Thymus (tissue), 11 donors: ENCODE results near the gene ACSM2B. TPM values are rescaled to one million over a fixed set of nuclear protein-coding genes. Genes with fewer than 3 reads are reported as not detected.
"Not testable (repeated sequence)": the region's sequence is repeated elsewhere in the genome, so short reads cannot be mapped to it uniquely, and the experiment has no call there.

Experiments used
- DNase-seq, 9 donors: peaks; one replicate each; pipeline ENCODE4 v3.0.0-alpha.2; 2013; ENCODE audit warnings: low spot score in 9 of 9, low read depth in 6 of 9, missing footprints in 1 of 9
- H3K27ac ChIP-seq, 2 donors: one replicate each; pipeline ENCODE4 v1.5.1; 2013; ENCODE audit warnings: control low read depth in 1 of 2, low read depth in 1 of 2, low read length in 1 of 2, mild to moderate bottlenecking in 1 of 2, moderate library complexity in 1 of 2
- H3K27me3 ChIP-seq, 2 donors: one replicate each; pipeline ENCODE4 v1.5.1; 2013; ENCODE audit warnings: low read length in 1 of 2; ENCODE audit not compliant: control insufficient read depth in 2 of 2, insufficient read depth in 1 of 2
- H3K36me3 ChIP-seq, 2 donors: one replicate each; pipeline ENCODE4 v1.5.1; 2013; ENCODE audit warnings: low read length in 1 of 2, mild to moderate bottlenecking in 1 of 2, moderate library complexity in 1 of 2; ENCODE audit not compliant: control insufficient read depth in 2 of 2, insufficient read depth in 2 of 2
- H3K4me1 ChIP-seq, 2 donors: one replicate each; pipeline ENCODE4 v1.5.1; 2013; ENCODE audit warnings: low read length in 2 of 2; ENCODE audit not compliant: control insufficient read depth in 2 of 2, insufficient read depth in 2 of 2
- H3K4me3 ChIP-seq, 2 donors: one replicate each; pipeline ENCODE4 v1.5.1; 2013; ENCODE audit warnings: low read length in 2 of 2, control low read depth in 1 of 2, mild to moderate bottlenecking in 1 of 2
- H3K9me3 ChIP-seq, 2 donors: one replicate each; pipeline ENCODE4 v1.5.1; 2013; ENCODE audit warnings: low read length in 1 of 2, mild to moderate bottlenecking in 1 of 2; ENCODE audit not compliant: control insufficient read depth in 2 of 2, insufficient read depth in 1 of 2
- WGBS: extraction: QIAGEN DNeasy Blood & Tissue Kit; methylation state at CpG from one replicate; pipeline ENCODE4 v1.1.7; 2013; 5-methylcytosine and 5-hydroxymethylcytosine counted together
- polyA plus RNA-seq: library from polyadenylated mRNA; stranded (reverse); fragments of 200-250 nt; gene quantifications from one replicate; pipeline ENCODE4 v1.2.3, GENCODE V29; 2013
- total RNA-seq: library from RNA; stranded (reverse); fragments of 120-200 nt; gene quantifications from one replicate; pipeline ENCODE4 v1.2.4, GENCODE V29; 2013
- donor health status: healthy.

The ACSM2B gene
- total and polyA plus RNA-seq, 2 donors: 0.23 TPM; not detected in 1

GRCh38 chr16:20520103-20520502, 56.1 kb downstream of the ACSM2B start:
- WGBS: 84% methylated on average over 1 of the region's 1 CpG
- no peaks in the 10 kb centered on the region for H3K36me3 ChIP-seq
- DNase-seq: no peak
- H3K27me3 ChIP-seq: no peaks in the 10 kb centered on the region
- H3K9me3 ChIP-seq: no peaks in the 10 kb centered on the region
- H3K4me3 ChIP-seq: no peak overlapping the region
- no peaks in the 10 kb centered on the region for H3K4me1 ChIP-seq
- H3K27ac ChIP-seq: no peak overlapping the region

- Histone ChIP-seq H3K27ac (no peak overlapping the region), H3K36me3 (no peaks in the 10 kb centered on the region), H3K27me3 (no peaks in the 10 kb centered on the region), H3K9me3 (no peaks in the 10 kb centered on the region), H3K4me3 (no peak overlapping the region), H3K4me1 (no peaks in the 10 kb centered on the region)
- no peak for DNase-seq
- WGBS: 73% methylated on average over 3 of the region's 3 CpGs
Measured at GRCh38 chr16:20519231-20519630, 56.9 kb downstream of the ACSM2B start.

- WGBS: 64% methylated on average over 3 of the region's 3 CpGs
Measured at GRCh38 chr16:20517149-20517548, 59.0 kb downstream of the ACSM2B start.

GRCh38 chr16:20515688-20516090, 60.5 kb downstream of the ACSM2B start:
- no peaks in the 10 kb centered on the region for H3K27me3 ChIP-seq
- DNase-seq: no peak
- H3K4me1 ChIP-seq: no peaks in the 10 kb centered on the region
- no peaks in the 10 kb centered on the region for H3K9me3 ChIP-seq
- H3K27ac ChIP-seq: no peak overlapping the region
- H3K36me3 ChIP-seq: no peaks in the 10 kb centered on the region
- H3K4me3 ChIP-seq: no peak overlapping the region

More at GRCh38 chr16:20517149-20517548, 59.0 kb downstream of the ACSM2B start:
- no peaks in the 10 kb centered on the region for H3K27me3 ChIP-seq
- H3K27ac ChIP-seq: no peak overlapping the region
- H3K4me1 ChIP-seq: no peaks in the 10 kb centered on the region
- H3K4me3 ChIP-seq: no peak overlapping the region
- no peaks in the 10 kb centered on the region for H3K9me3 ChIP-seq
- DNase-seq: no peak
- H3K36me3 ChIP-seq: no peaks in the 10 kb centered on the region

- H3K27me3 ChIP-seq: no peaks in the 10 kb centered on the region
- DNase-seq: no peak
- 71% methylated on average over 1 of the region's 1 CpG for WGBS
- peaks cover 0 to 6% of the 10 kb centered on the region in 2 donors for H3K9me3 ChIP-seq
- no peaks in the 10 kb centered on the region for H3K4me1 ChIP-seq
- no peak overlapping the region for H3K4me3 ChIP-seq
- no peak overlapping the region for H3K27ac ChIP-seq
- H3K36me3 ChIP-seq: no peaks in the 10 kb centered on the region
Measured at GRCh38 chr16:20510323-20510722, 65.8 kb downstream of the ACSM2B start.

GRCh38 chr16:20507280-20507679, 68.9 kb downstream of the ACSM2B start:
- Histone ChIP-seq H3K4me1 (no peaks in the 10 kb centered on the region), H3K9me3 (peaks cover 0 to 11% of the 10 kb centered on the region in 2 donors), H3K27ac (no peak overlapping the region), H3K36me3 (no peaks in the 10 kb centered on the region), H3K4me3 (no peak overlapping the region), H3K27me3 (no peaks in the 10 kb centered on the region)
- no peak for DNase-seq
- 85% methylated on average over 2 of the region's 2 CpGs for WGBS

- WGBS: 84% methylated on average over 1 of the region's 1 CpG
- no peak for DNase-seq
- Histone ChIP-seq H3K27me3 (no peaks in the 10 kb centered on the region), H3K4me1 (no peaks in the 10 kb centered on the region), H3K36me3 (no peaks in the 10 kb centered on the region), H3K9me3 (peaks cover 0 to 11% of the 10 kb centered on the region in 2 donors), H3K27ac (no peak overlapping the region), H3K4me3 (no peak overlapping the region)
Measured at GRCh38 chr16:20504418-20504817, 71.7 kb downstream of the ACSM2B start.

- not testable (repeated sequence) for H3K27ac ChIP-seq, H3K4me3 ChIP-seq, H3K36me3 ChIP-seq, H3K27me3 ChIP-seq, H3K4me1 ChIP-seq, H3K9me3 ChIP-seq, DNase-seq
- no CpG with 5 or more reads among the region's 11 CpGs for WGBS
Measured at GRCh38 chr16:20491448-20491847, 84.7 kb downstream of the ACSM2B start.

GRCh38 chr16:20490994-20491393, 85.2 kb downstream of the ACSM2B start:
- H3K27me3 ChIP-seq, H3K36me3 ChIP-seq, DNase-seq, H3K27ac ChIP-seq, H3K4me1 ChIP-seq, H3K9me3 ChIP-seq, H3K4me3 ChIP-seq: not testable (repeated sequence)
- no CpG with 5 or more reads among the region's 3 CpGs for WGBS
